Activated CD4-positive, alpha-beta T cell treated with anti-CD3 and anti-CD28 coated beads, Interleukin-2, amount 50 U/mL, for 1 hour (primary cell): ENCODE measurements around the gene MAP2K4.

Source experiments
- DNase-seq: peaks from one replicate; pipeline ENCODE4 v3.0.0-alpha.2; 2020

MAP2K4 gene

GRCh38 chr17:12040478-12040877 is 19.8 kb downstream of the MAP2K4 start:
- no peak for DNase-seq

DNA sequence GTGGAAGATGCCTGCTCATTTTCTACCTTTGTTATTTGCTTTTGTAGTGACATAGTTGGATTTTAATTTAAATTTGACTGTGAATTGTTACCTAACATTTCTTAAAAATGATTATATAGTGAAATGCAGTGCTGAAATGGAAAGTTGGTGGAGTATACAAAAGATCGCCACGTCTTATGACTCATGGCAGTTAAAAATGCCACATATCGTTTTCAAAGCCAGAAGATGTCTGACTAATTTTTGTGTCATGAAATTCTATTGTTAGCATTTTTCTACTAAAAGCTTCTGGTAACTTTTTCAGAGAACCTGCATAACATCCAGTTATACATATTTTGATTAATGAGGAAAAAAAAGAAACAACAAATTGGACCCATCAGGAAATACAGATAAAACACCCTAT is 20.6 kb downstream of the MAP2K4 start:
- DNase-seq, result no peak

DNA sequence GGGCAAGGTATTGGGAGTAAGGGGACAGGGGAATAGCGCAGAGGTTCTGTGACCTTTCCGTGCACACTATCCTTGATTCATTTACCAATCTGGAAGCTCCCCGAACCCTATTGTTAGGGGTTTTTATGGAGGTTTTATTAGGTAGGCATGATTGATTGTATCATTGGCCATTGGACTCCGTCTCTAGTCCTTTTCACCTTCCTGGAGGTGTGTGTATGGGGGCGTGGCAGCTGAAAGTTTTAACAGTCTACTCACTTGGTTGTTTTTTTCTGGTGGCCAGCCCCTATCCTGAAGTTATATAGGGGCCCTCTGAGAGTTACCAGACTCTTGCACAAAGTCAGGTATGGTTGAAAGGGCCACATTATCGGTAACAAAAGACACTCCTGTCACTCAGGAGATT is 23.0 kb downstream of the MAP2K4 start:
- DNase-seq, result no peak

GRCh38 chr17:12046786-12047185 is 26.1 kb downstream of the MAP2K4 start:
- DNase-seq, result no peak

DNA sequence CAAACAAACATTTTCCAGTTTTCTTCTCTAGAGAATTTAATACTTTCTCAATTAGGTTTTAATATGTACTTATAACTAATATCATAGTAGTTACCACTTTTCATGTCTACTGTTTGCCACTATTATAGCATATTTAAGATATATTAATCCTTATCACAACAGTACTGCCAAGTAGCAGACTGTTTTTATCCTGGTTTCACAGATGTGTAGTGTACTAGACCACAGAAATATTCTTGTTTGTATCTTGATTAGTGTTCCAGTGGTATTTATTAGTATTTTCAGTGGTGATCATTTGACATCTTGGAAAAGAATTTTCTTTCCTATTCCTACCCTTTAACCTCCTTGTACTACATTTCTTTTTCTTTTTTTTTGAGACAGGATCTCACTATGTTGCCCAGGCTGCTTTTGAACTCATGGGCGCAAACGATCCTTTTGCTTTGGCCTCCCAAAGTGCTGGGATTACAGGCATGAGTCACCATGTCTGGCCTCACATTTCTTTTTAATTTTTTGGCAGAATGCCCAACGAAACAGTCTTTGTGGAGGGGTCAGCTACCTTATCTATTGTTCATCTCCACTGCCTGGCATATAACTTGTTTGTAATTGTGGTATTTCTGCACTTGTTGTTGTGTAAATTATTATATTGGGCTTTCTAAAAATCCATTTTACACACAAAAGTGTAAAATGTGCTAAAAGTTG is 27.2 kb downstream of the MAP2K4 start:
- DNase-seq, result no peak

- no peak for DNase-seq
Observed at GRCh38 chr17:12048843-12049473, 28.3 kb downstream of the MAP2K4 start.

GRCh38 chr17:12050646-12051225 is 30.1 kb downstream of the MAP2K4 start:
- no peak for DNase-seq

- no peak for DNase-seq
Observed at GRCh38 chr17:12053552-12053951, 32.9 kb downstream of the MAP2K4 start.

GRCh38 chr17:12055889-12056288 is 35.2 kb downstream of the MAP2K4 start:
- DNase-seq, result no peak

DNA sequence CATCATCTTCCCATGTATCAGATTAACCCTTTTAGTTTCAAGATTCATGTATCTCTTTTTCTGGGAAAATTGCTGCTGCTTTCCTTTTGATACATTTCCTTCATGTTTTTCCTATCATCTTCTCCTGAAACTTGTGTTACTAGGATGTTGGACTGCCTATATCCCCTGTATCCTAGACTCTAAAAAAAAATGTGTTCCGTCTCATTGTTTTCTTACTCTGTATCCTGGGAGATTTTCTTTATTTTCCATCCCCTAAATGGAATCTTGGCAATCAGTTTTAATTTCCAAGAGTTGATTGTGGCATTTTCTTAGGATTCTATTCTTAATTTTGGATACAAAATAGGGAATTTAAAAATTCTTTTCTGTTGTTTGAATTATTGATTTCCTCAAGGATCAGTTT is 36.8 kb downstream of the MAP2K4 start:
- no peak for DNase-seq

GRCh38 chr17:12058535-12058934 is 37.9 kb downstream of the MAP2K4 start:
- no peak for DNase-seq

GRCh38 chr17:12062249-12062648 is 41.6 kb downstream of the MAP2K4 start:
- DNase-seq, result no peak

DNA sequence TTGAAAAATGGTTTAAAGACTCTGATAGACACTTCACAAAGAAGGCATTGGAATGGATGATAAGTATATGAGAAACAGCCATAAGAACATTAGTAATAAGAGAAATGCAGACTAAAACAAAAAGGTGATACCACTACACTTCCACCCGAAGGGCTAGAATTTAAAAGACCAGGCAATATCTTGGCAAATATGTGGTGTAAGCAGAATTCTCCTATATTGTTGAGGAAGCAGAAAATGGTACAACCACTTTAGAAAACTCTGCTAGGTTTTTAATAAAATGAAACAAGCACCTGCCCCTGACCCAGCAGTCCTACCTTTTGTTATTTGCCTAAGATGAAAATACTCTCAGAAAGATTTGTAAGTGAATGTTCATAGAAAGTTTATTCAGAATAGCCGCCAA is 43.7 kb downstream of the MAP2K4 start:
- no peak for DNase-seq

DNA sequence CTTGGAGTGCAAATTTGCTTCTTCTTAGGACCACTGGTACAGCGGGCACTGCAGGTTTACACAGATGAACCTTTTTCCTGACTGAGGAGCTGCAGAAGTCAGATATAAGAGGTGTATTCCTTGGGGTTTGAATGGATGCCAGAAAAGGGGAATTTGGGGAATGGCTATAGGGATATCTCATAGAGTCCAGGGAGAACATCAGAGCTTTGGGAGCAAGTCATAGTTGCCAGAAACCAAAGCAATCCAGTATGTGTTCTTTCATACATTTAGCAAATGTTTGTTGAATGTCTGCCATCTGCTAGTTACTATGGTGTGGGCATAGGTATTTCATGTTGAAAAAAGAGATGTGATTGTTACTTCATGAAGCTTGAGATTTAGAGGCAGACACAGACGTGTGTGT is 46.8 kb downstream of the MAP2K4 start:
- DNase-seq, result no peak

- DNase-seq, result no peak
Observed at GRCh38 chr17:12068946-12069345, 48.3 kb downstream of the MAP2K4 start.

DNA sequence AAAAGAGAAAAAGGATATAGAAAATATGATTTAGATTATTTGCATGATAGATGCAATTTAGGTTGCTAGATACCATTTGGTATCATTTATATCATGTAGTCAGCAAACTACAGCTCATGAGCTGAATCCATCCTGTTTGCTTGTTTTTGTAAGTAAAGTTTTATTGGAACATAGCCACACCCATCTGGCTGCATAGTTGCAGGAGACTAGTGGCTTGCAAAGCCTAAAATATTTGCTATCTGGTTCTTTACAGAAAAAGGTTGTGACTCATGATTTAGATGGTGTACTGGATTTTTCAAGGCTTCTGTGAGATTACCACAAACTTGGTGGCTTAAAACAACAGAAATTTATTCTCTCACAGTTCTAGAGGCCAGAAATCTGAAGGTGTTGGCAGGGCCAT is 49.9 kb downstream of the MAP2K4 start:
- no peak for DNase-seq

- DNase-seq, result no peak
Observed at GRCh38 chr17:12074346-12074745, 53.7 kb downstream of the MAP2K4 start.

- DNase-seq, result no peak
Observed at GRCh38 chr17:12077773-12078172, 57.1 kb downstream of the MAP2K4 start.

DNA sequence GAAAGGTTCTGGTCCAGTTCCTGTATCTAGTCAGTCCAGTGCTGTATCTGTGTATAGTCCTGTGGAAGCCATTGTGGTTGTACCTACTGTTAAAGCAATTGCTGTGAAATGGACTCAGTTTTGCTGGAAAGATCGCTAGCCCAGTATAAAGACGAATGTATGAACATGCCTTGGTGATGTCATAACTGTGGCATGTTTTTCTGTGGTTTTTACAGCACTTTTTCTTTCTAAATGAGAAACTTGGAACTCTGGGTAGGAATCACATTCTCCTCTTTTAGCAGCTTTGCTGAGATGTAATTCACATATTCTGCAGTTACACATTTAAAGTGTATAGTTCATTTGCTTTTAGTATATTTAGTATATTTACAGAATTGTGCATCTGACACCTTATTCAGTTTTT is 58.1 kb downstream of the MAP2K4 start:
- DNase-seq, result no peak

DNA sequence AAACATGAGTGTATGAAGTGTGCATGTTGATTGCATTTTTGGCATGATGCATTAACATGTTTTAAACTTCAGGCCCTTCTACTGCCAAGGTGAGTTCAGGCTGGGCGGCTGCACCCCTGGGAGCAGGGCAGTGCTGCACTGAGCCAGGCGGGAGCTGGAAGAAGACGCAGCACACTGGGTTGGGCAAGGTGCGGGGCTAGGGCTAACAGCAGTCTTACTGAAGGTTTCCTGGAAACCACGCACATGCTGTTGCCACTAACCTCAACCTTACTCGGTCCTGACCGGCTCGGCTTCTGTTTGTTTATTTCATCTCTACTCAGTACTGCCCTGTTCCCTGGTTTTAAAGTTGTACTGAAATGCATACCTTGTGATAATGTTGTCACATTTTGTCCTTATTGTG is 61.0 kb downstream of the MAP2K4 start:
- no peak for DNase-seq

GRCh38 chr17:12085076-12085949 is 64.6 kb downstream of the MAP2K4 start:
- no peak for DNase-seq

GRCh38 chr17:12088035-12088434 is 67.4 kb downstream of the MAP2K4 start:
- DNase-seq, result no peak

DNA sequence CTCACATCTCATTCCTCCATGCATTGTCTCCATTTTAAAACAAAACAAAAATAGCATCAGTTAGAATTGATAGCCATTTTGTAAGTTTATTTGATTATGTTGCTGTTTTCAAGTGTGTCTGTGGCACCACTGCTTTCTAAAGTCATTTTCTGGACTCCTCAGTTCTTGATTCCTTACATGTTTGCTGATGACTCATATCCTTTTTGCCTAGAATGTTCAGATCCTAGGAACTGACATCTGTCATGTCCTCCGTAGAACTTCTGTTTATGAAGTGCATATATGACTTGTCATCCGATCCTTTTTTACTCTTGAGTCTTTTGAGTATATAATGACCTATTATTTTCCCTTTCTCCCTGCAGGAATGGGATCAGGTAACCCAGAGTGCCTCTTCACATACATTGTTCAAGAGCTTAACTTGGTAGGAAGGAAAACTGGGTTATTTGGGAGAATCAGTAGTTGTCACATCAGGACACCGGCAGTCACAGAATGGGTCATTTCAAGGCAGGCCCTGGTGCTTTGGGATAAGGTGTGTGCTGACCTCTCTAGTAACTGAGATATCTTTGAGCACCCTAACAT is 69.2 kb downstream of the MAP2K4 start:
- no peak for DNase-seq
